A673 (cell line): ENCODE data around the gene OR10AD1. TPM values are rescaled to one million over a fixed set of nuclear protein-coding genes. Genes with fewer than 3 reads are reported as not detected.

Experiments used
- BruUV-seq: library from RNA; stranded (reverse); fragments of 400-500 nt; replicated peaks from 2 replicates; lab custom pipeline; 2021; lab: Mats Ljungman, UMichigan
- CTCF ChIA-PET: fragments of 300-600 bp; sonication (Branson Sonifier 250); formaldehyde crosslinking; loops from one replicate; lab custom pipeline; 2022; ENCODE audit warnings: antibody characterized with exemption; lab: Charles Lee
- POLR2A ChIA-PET: fragments of 300-600 bp; sonication (Branson Sonifier 250); formaldehyde crosslinking; loops from one replicate; lab custom pipeline; 2022; ENCODE audit warnings: antibody characterized with exemption; ENCODE audit not compliant: low non-redundant PET; lab: Charles Lee
- DNase-seq: peaks from one replicate; pipeline ENCODE4 v3.0.0-alpha.2; 2015; ENCODE audit warnings: low spot score
- H3K27ac ChIP-seq: fragments of 200-600 bp; sonication (generic); 2 replicates; pipeline ENCODE4 v1.5.1; 2016; ENCODE audit warnings: mixed run types, low read depth, mild to moderate bottlenecking, mixed read lengths, antibody characterized with exemption, low read length; ENCODE audit not compliant: poor library complexity, severe bottlenecking
- H3K27me3 ChIP-seq: fragments of 200-600 bp; sonication (generic); replicated peaks from 2 replicates; pipeline ENCODE4 v1.6.1; 2017; ENCODE audit warnings: mixed run types, low read depth, mild to moderate bottlenecking, mixed read lengths, antibody characterized with exemption, low read length; ENCODE audit not compliant: insufficient read depth, poor library complexity
- H3K36me3 ChIP-seq: fragments of 200-600 bp; sonication (generic); 2 replicates; pipeline ENCODE4 v1.6.1; 2016; ENCODE audit warnings: mixed run types, mild to moderate bottlenecking, mixed read lengths, antibody characterized with exemption, low read length; ENCODE audit not compliant: insufficient read depth, poor library complexity, severe bottlenecking
- H3K4me1 ChIP-seq: fragments of 200-600 bp; sonication (generic); 2 replicates; pipeline ENCODE4 v1.6.1; 2017; ENCODE audit warnings: mixed run types, mild to moderate bottlenecking, mixed read lengths, antibody characterized with exemption, low read length; ENCODE audit not compliant: insufficient read depth, poor library complexity, severe bottlenecking
- H3K4me3 ChIP-seq: fragments of 200-600 bp; sonication (generic); 2 replicates; pipeline ENCODE4 v1.5.1; 2016; ENCODE audit warnings: low read depth, mixed run types, mild to moderate bottlenecking, mixed read lengths, low read length; ENCODE audit not compliant: poor library complexity, severe bottlenecking
- H3K9me3 ChIP-seq: fragments of 200-600 bp; sonication (generic); 2 replicates; pipeline ENCODE4 v1.6.1; 2016; ENCODE audit warnings: mixed run types, low read depth, mild to moderate bottlenecking, mixed read lengths, antibody characterized with exemption, low read length; ENCODE audit not compliant: poor library complexity, severe bottlenecking
- EZH2 ChIP-seq: fragments of 200-600 bp; sonication (generic); IDR thresholded peaks from 2 replicates; pipeline ENCODE4 v1.6.1; 2017; ENCODE audit warnings: borderline replicate concordance, low read depth, mild to moderate bottlenecking, mixed read lengths, antibody characterized with exemption, low read length; ENCODE audit not compliant: poor library complexity, severe bottlenecking
- intact Hi-C: fragments of 100-400 bp; cut with micrococcal nuclease; formaldehyde crosslinking; loops from one replicate; pipeline ENCODE4 v1.10.0; 2022; ENCODE audit not compliant: unreplicated experiment
- total RNA-seq: library from RNA; stranded (reverse); gene quantifications from 2 replicates; pipeline ENCODE4 v1.2.3, GENCODE V29; 2021
- TF ChIP-seq, protein P1 (sequence below): fragments of 300-800, 200-600 bp; sonication (generic); conservative IDR thresholded peaks from 2 replicates; pipeline ENCODE4 v1.5.1; 2017; ENCODE audit warnings: low read depth, mild to moderate bottlenecking, antibody characterized with exemption, low read length, moderate library complexity, mixed read lengths

Gene OR10AD1
- total RNA-seq, 1 experiment from 2014 or later: not detected

- H3K9me3 ChIP-seq: no peaks in the 10 kb centered on the region
- H3K4me1 ChIP-seq: peaks cover 30% of the 10 kb centered on the region
- H3K27ac ChIP-seq: no peak overlapping the region
- no peaks in the 10 kb centered on the region for H3K36me3 ChIP-seq
- intact Hi-C loops: loop anchor here (10.0 kb wide), 4 partner anchors 180 to 430 kb away; partner anchors contain the start of genes COL2A1 and TMEM106C
- POLR2A ChIA-PET: no interaction called here
- peak; percentile 43 for TF ChIP-seq EZH2
- TF ChIP-seq, protein P1, sequence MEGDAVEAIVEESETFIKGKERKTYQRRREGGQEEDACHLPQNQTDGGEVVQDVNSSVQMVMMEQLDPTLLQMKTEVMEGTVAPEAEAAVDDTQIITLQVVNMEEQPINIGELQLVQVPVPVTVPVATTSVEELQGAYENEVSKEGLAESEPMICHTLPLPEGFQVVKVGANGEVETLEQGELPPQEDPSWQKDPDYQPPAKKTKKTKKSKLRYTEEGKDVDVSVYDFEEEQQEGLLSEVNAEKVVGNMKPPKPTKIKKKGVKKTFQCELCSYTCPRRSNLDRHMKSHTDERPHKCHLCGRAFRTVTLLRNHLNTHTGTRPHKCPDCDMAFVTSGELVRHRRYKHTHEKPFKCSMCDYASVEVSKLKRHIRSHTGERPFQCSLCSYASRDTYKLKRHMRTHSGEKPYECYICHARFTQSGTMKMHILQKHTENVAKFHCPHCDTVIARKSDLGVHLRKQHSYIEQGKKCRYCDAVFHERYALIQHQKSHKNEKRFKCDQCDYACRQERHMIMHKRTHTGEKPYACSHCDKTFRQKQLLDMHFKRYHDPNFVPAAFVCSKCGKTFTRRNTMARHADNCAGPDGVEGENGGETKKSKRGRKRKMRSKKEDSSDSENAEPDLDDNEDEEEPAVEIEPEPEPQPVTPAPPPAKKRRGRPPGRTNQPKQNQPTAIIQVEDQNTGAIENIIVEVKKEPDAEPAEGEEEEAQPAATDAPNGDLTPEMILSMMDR: no peak
- peaks cover 15% of the 10 kb centered on the region for H3K27me3 ChIP-seq
- DNase-seq: no peak
- H3K4me3 ChIP-seq: peak overlapping the region; percentile 67
- CTCF ChIA-PET: interaction anchor here (1.0 kb wide), 1 partner anchor 242 kb away, joined by 3 read pairs; no protein-coding TSS in a partner anchor
- no TSS peak for BruUV-seq
Observed at GRCh38 chr12:48184549-48184922, 18.6 kb downstream of the OR10AD1 start.

DNA sequence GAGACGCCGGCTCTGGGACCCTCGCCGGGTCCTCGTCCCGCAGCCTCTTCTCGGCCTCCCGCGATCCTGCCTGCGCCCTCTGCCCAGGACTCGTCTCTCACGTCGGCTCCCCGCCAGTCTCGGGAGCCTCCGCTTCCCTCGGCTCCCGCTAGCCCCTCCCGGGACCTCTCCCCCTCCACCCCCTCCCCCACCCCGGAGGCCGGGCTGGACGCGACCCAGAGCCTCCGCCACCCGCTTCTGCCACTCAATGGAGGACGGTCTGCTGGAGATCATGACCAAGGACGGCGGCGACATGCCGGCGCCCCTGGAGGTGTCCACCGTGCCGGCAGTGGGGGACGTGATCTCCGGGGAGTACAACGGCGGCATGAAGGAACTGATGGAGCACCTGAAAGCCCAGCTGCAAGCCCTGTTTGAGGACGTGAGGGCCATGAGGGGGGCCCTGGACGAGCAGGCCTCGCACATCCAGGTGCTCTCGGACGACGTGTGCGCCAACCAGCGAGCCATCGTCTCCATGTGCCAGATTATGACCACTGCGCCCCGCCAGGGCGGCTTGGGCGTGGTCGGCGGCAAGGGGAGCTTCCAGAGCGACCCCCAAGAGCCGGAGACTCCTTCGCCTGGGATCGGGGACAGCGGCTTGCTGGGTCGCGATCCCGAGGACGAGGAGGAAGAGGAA lies 19.1 kb downstream of the OR10AD1 start:
- Histone ChIP-seq H3K27me3 (peaks cover 15% of the 10 kb centered on the region), H3K36me3 (no peaks in the 10 kb centered on the region), H3K4me1 (peaks cover 30% of the 10 kb centered on the region), H3K27ac (no peak overlapping the region), H3K4me3 (peak overlapping the region; percentile 67), H3K9me3 (no peaks in the 10 kb centered on the region)
- no TSS peak for BruUV-seq
- no peak for DNase-seq
- intact Hi-C loops: loop anchor here (10.0 kb wide), 4 partner anchors 179 to 431 kb away; partner anchors contain the start of genes COL2A1 and TMEM106C
- ChIA-PET POLR2A (no interaction called here), CTCF (interaction anchor here (0.6 kb wide), 1 partner anchor 242 kb away, joined by 3 read pairs; no protein-coding TSS in a partner anchor)
- TF ChIP-seq, protein P1: 0 out of 2 replicates have a peak, but pooled peaks have one; percentile 7
- TF ChIP-seq EZH2: no peak

- H3K27me3 ChIP-seq: peaks cover 15% of the 10 kb centered on the region
- H3K4me3 ChIP-seq: peak within 1 kb of the TSS; percentile 67
- H3K27ac ChIP-seq: no peak within 1 kb of the TSS
- H3K36me3 ChIP-seq: no peaks in the 10 kb centered on the region
- H3K9me3 ChIP-seq: no peaks in the 10 kb centered on the region
- no TSS peak for BruUV-seq
- ChIA-PET POLR2A (no interaction called here), CTCF (interaction anchor here (0.6 to 1.0 kb wide), 2 partner anchors 241 to 435 kb away, joined by 3 read pairs; no protein-coding TSS in a partner anchor)
- peak; percentile 90 for DNase-seq
- peaks cover 30% of the 10 kb centered on the region for H3K4me1 ChIP-seq
- no peak for TF ChIP-seq EZH2
- TF ChIP-seq, protein P1: peak; percentile 53
- intact Hi-C loops: loop anchor here (10.0 kb wide), 4 partner anchors 178 to 432 kb away; partner anchors contain the start of genes COL2A1 and TMEM106C
Observed at GRCh38 chr12:48183091-48183875, 19.8 kb downstream of the OR10AD1 start, which contains the start of gene CCDC184. CCDC184 (plus strand) TSS chr12:48183644; CDS start chr12:48184123, 479 bp downstream.
